Measurements from ENCODE around the gene KCTD21. TPM values are rescaled to one million over a fixed set of nuclear protein-coding genes. Genes with fewer than 3 reads are reported as not detected.

KCTD21 gene
- total RNA-seq, 4 donors from 2014 or later = 6.6 to 20.4 (median 8.7) TPM

DNA sequence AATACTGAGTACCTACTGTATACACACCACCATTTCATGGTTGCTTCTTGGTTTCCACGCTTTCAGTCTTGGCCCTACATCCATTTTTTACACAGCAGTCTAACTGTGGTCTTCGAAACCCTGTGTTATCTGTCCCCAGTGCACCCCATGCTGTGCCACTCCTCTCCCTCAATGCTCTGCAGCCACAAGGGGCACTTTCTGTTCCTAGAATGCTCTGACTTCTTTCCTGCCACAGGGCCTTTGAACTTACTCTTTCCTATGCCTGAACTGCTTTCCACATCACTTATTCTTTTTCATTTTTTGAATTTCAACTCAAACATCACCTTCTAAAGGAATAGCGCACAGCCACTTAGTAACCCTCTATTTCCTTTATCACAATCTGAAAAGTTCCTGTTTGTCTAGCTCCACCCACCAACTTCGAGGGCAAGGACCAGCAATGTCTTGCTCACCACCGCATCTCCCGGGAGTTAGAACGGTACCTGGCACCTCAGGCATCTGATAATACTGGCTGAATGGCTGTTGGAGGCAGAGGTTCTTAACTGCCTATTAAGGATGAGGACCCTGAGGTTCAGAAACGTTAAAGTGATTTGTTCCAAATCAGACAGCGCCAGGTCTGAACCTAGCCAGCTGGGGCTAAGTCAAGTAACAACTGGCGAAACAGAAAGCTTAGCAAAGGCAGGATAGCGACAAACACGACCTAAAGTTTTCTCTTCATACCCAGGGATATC is 49.6 kb downstream of the KCTD21 start:
- Histone ChIP-seq H3K27ac (peak overlapping the region in 3 of 4 donors; percentile 34 to 82 (median 62)), H3K4me3 (peak overlapping the region; percentile 52 to 77 (median 54)), H3K27me3 (no peaks in the 10 kb centered on the region), H3K4me1 (peaks cover 0 to 25% (median 0%) of the 10 kb centered on the region in 4 donors), H3K36me3 (peaks cover 0 to 26% (median 0%) of the 10 kb centered on the region in 3 donors), H3K9me3 (no peaks in the 10 kb centered on the region)
- no peak for DNase-seq (ENCODE audit: low spot score in 2 of 2)
- 21 to 22% methylated on average over 12 of the region's 12 CpGs for WGBS, 2 donors
- no peak for TF ChIP-seq POLR2A (IDR thresholded peaks at IDR 0.05)
- TF ChIP-seq EP300 (IDR thresholded peaks at IDR 0.05) = no peak
- TF ChIP-seq, protein P1, sequence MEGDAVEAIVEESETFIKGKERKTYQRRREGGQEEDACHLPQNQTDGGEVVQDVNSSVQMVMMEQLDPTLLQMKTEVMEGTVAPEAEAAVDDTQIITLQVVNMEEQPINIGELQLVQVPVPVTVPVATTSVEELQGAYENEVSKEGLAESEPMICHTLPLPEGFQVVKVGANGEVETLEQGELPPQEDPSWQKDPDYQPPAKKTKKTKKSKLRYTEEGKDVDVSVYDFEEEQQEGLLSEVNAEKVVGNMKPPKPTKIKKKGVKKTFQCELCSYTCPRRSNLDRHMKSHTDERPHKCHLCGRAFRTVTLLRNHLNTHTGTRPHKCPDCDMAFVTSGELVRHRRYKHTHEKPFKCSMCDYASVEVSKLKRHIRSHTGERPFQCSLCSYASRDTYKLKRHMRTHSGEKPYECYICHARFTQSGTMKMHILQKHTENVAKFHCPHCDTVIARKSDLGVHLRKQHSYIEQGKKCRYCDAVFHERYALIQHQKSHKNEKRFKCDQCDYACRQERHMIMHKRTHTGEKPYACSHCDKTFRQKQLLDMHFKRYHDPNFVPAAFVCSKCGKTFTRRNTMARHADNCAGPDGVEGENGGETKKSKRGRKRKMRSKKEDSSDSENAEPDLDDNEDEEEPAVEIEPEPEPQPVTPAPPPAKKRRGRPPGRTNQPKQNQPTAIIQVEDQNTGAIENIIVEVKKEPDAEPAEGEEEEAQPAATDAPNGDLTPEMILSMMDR (IDR thresholded peaks at IDR 0.05) = no peak

DNA sequence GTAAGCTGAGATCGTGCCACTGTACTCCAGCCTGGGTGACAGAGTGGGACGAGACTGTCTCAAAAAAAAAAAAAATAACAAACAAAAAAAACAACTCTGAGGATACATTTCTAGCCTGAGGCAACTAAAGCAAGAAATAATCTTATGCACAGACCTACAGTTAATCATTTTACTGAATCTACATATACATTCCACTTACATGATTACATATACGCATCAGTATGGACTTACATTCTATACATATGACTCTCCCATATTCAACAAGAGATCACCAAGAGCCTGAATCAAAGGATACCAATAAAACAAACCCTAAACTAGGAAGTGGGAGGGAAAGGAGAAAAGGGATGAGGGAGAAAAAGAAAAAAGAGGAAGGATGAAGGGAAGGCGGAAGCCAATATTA is 50.1 kb downstream of the KCTD21 start:
- no peak for DNase-seq (ENCODE audit: low spot score in 2 of 2)
- TF ChIP-seq, protein P1 (IDR thresholded peaks at IDR 0.05) = no peak
- no peak for TF ChIP-seq EP300 (IDR thresholded peaks at IDR 0.05)
- no peak for TF ChIP-seq POLR2A (IDR thresholded peaks at IDR 0.05)
- H3K4me1 ChIP-seq = peaks cover 0 to 25% (median 0%) of the 10 kb centered on the region in 4 donors
- no peaks in the 10 kb centered on the region for H3K27me3 ChIP-seq
- no peaks in the 10 kb centered on the region for H3K9me3 ChIP-seq
- WGBS, 2 donors = 88% methylated on average over 4 of the region's 4 CpGs
- peak overlapping the region in 2 of 4 donors; percentile 54 to 77 for H3K4me3 ChIP-seq
- H3K27ac ChIP-seq = no peak overlapping the region
- H3K36me3 ChIP-seq = peaks cover 0 to 24% (median 0%) of the 10 kb centered on the region in 3 donors

DNA sequence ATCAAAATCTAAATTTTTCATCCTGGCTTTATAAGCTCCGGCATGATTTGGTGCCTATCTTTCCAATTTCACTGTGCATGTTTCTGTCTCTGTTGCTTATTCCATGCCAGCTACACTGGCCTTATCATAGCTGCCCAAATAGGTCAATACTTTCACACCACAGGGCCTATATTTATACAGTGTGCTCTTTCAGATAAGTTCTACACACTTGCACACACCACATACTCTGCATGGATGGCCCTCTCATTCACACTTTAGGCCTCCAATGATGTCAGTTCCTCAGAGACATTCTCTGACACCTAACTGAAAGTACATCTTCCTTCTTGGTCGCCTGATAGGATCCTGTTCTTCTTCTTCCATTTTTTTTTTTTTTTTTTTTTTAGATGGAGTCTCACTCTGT is 56.0 kb downstream of the KCTD21 start:
- Histone ChIP-seq H3K27me3 (no peaks in the 10 kb centered on the region), H3K27ac (no peak overlapping the region), H3K9me3 (no peaks in the 10 kb centered on the region), H3K4me1 (no peaks in the 10 kb centered on the region), H3K4me3 (no peak overlapping the region), H3K36me3 (peaks cover 0 to 24% (median 0%) of the 10 kb centered on the region in 3 donors)
- TF ChIP-seq, protein P1 (IDR thresholded peaks at IDR 0.05) = no peak
- TF ChIP-seq EP300 (IDR thresholded peaks at IDR 0.05) = no peak
- TF ChIP-seq POLR2A (IDR thresholded peaks at IDR 0.05) = no peak
- DNase-seq (ENCODE audit: low spot score in 2 of 2) = no peak
- 66 to 92% methylated on average over 2 of the region's 2 CpGs for WGBS, 2 donors

DNA sequence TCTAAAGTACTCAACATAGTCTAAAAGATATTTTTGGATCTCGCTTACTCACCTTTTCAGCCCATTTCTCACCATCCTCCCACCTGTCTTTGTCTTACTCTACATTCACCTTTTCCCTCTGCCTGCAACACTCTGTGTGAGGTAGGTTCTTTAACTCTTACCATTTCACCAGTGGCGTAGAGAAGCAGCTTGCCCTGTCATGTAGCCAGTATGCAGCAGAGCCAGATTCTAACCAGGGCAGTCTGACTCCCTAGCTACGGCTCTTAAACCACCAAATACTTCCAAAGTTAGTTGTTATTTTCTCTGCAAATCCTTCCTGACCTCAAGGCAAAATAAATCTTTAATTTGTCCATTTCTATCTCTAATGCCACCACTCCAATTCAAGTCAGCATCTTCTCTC is 56.5 kb downstream of the KCTD21 start:
- no peak for DNase-seq (ENCODE audit: low spot score in 2 of 2)
- H3K27me3 ChIP-seq = no peaks in the 10 kb centered on the region
- H3K9me3 ChIP-seq = no peaks in the 10 kb centered on the region
- WGBS, 2 donors = 81 to 84% methylated on average over 3 of the region's 3 CpGs
- H3K27ac ChIP-seq = no peak overlapping the region
- no peaks in the 10 kb centered on the region for H3K4me1 ChIP-seq
- TF ChIP-seq, protein P1 (IDR thresholded peaks at IDR 0.05) = no peak
- TF ChIP-seq POLR2A (IDR thresholded peaks at IDR 0.05) (no peak), EP300 (IDR thresholded peaks at IDR 0.05) (no peak)
- H3K36me3 ChIP-seq = peaks cover 0 to 22% (median 0%) of the 10 kb centered on the region in 3 donors
- no peak overlapping the region for H3K4me3 ChIP-seq

DNA sequence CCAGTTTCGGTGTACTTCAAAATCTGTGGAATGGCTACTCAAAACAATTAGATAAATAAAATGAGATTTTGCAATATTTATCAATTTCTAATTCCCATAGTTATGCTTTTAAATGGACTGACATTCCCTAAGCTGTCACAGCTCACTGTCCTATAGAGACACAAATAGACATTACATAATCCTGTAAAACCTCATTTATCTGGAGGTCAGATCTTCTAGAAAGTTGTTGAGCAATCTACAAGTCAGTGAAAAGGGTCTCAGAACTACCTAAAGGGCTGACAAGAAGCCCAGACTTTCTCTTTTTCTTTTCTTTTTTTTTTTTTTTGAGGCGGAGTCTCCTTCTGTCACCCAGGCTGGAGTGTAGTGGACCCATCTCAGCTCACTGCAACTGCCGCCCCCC is 61.0 kb downstream of the KCTD21 start:
- H3K4me3 ChIP-seq = no peak overlapping the region
- peaks cover 0 to 18% (median 0%) of the 10 kb centered on the region in 3 donors for H3K36me3 ChIP-seq
- H3K27ac ChIP-seq = no peak overlapping the region
- no peaks in the 10 kb centered on the region for H3K27me3 ChIP-seq
- 90 to 100% methylated on average over 3 of the region's 3 CpGs for whole genome bisulfite sequencing, 2 donors
- no peaks in the 10 kb centered on the region for H3K9me3 ChIP-seq
- DNase-seq (ENCODE audit: low spot score in 2 of 2) = no peak
- TF ChIP-seq, protein P1 (IDR thresholded peaks at IDR 0.05) = no peak
- no peaks in the 10 kb centered on the region for H3K4me1 ChIP-seq

All from tibial nerve (tissue), 4 donors.